ENCODE results near the gene TMEM17.

- TF ChIP-seq, protein P1, sequence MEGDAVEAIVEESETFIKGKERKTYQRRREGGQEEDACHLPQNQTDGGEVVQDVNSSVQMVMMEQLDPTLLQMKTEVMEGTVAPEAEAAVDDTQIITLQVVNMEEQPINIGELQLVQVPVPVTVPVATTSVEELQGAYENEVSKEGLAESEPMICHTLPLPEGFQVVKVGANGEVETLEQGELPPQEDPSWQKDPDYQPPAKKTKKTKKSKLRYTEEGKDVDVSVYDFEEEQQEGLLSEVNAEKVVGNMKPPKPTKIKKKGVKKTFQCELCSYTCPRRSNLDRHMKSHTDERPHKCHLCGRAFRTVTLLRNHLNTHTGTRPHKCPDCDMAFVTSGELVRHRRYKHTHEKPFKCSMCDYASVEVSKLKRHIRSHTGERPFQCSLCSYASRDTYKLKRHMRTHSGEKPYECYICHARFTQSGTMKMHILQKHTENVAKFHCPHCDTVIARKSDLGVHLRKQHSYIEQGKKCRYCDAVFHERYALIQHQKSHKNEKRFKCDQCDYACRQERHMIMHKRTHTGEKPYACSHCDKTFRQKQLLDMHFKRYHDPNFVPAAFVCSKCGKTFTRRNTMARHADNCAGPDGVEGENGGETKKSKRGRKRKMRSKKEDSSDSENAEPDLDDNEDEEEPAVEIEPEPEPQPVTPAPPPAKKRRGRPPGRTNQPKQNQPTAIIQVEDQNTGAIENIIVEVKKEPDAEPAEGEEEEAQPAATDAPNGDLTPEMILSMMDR (IDR thresholded peaks at IDR 0.05): no peak
- no peak for TF ChIP-seq POLR2A (IDR thresholded peaks at IDR 0.05)
Measured at GRCh38 chr2:62465741-62466502, 40.1 kb downstream of the TMEM17 start.

Measured in heart left ventricle (tissue), 13 donors.